NCI-H524 (cell line): ENCODE measurements around the gene NSF.
"Not testable (repeated sequence)": the region's sequence is repeated elsewhere in the genome, so short reads cannot be mapped to it uniquely, and the experiment has no call there.

Experiments
- DNase-seq, 2 experiments: peaks; one replicate each; lab custom pipeline; 2025; lab: John Stamatoyannopoulos, UW

NSF gene

GRCh38 chr17:46628753-46629436 lies 38.4 kb downstream of the NSF start:
- not testable (repeated sequence) for DNase-seq

- DNase-seq, result not testable (repeated sequence)
These were observed 41.7 kb downstream of the NSF start for GRCh38 chr17:46632146-46632545.

GRCh38 chr17:46634844-46635243 lies 44.4 kb downstream of the NSF start:
- not testable (repeated sequence) for DNase-seq

- not testable (repeated sequence) for DNase-seq
These were observed 51.6 kb downstream of the NSF start for GRCh38 chr17:46641861-46642656.

- DNase-seq, result not testable (repeated sequence)
These were observed 56.8 kb downstream of the NSF start for GRCh38 chr17:46647251-46647650.

- DNase-seq, result not testable (repeated sequence)
These were observed 57.3 kb downstream of the NSF start for GRCh38 chr17:46647688-46648278.

GRCh38 chr17:46649246-46649645 lies 58.8 kb downstream of the NSF start:
- not testable (repeated sequence) for DNase-seq

- not testable (repeated sequence) for DNase-seq
These were observed 61.7 kb downstream of the NSF start for GRCh38 chr17:46652024-46652643.

GRCh38 chr17:46658235-46658634 lies 67.8 kb downstream of the NSF start:
- not testable (repeated sequence) for DNase-seq

GRCh38 chr17:46659702-46660101 lies 69.2 kb downstream of the NSF start:
- DNase-seq, result not testable (repeated sequence)

- not testable (repeated sequence) for DNase-seq
These were observed 72.7 kb downstream of the NSF start for GRCh38 chr17:46663123-46663522.

- DNase-seq, result not testable (repeated sequence)
These were observed 73.1 kb downstream of the NSF start for GRCh38 chr17:46663552-46663951.

GRCh38 chr17:46665969-46666368 lies 75.5 kb downstream of the NSF start:
- DNase-seq, result not testable (repeated sequence)

GRCh38 chr17:46670789-46671188 lies 80.3 kb downstream of the NSF start:
- not testable (repeated sequence) for DNase-seq

GRCh38 chr17:46672777-46673176 lies 82.3 kb downstream of the NSF start:
- DNase-seq, result not testable (repeated sequence)

- DNase-seq, result not testable (repeated sequence)
These were observed 87.3 kb downstream of the NSF start for GRCh38 chr17:46677819-46678218.

GRCh38 chr17:46683653-46684052 lies 93.2 kb downstream of the NSF start:
- not testable (repeated sequence) for DNase-seq

GRCh38 chr17:46685284-46685683 lies 94.8 kb downstream of the NSF start:
- DNase-seq, result not testable (repeated sequence)

- DNase-seq, result not testable (repeated sequence)
These were observed 101.7 kb downstream of the NSF start for GRCh38 chr17:46692196-46692595.

- not testable (repeated sequence) for DNase-seq
These were observed 102.8 kb downstream of the NSF start for GRCh38 chr17:46693283-46693682.

GRCh38 chr17:46696522-46696921 lies 106.1 kb downstream of the NSF start:
- DNase-seq, result not testable (repeated sequence)

GRCh38 chr17:46699014-46699413 lies 108.5 kb downstream of the NSF start:
- DNase-seq, result not testable (repeated sequence)
